22Rv1 (cell line): Measurements from ENCODE around the gene OMA1.

Source experiments
- CTCF ChIP-seq: fragments of 450-650 bp; IDR thresholded peaks from 2 replicates; pipeline ENCODE4 v1.5.1; 2017; ENCODE audit warnings: mild to moderate bottlenecking
- ZFX ChIP-seq: fragments of 450-650 bp; IDR thresholded peaks from 2 replicates; pipeline ENCODE4 v1.6.1; 2017; ENCODE audit warnings: antibody characterized with exemption, borderline replicate concordance

DNA sequence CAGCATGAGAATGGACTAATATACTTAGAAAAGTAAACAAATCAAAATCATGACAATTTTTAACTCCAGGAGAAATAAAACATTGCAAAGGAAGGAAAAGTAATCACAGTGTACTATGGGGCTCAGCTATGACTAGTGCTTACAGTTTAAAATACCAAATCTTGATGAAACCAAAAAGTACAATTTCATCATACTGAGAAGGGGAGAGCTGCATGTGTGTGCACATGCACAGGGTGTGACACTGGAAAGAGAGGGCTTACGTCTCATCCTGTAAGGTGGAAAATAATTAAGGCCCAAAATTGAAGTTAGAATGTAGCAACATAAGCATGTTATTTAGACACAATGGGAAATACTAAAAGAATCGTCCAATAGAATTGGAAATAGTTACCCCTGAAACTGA is 64.6 kb downstream of the OMA1 start:
- no peak for TF ChIP-seq CTCF
- TF ChIP-seq ZFX: no peak
